ENCODE measurements around the gene TEPSIN. TPM values are rescaled to one million over a fixed set of nuclear protein-coding genes. Genes with fewer than 3 reads are reported as not detected.

The TEPSIN gene
- 10 to 100 TPM; 54.5 to 63.2 TPM for total RNA-seq

GRCh38 chr17:81238815-81239713 is at the start of gene TEPSIN, which contains the start of gene NDUFAF8:
Gene TEPSIN, minus strand, starts transcription at chr17:81239055. Its CDS starts 22 bp downstream, at chr17:81239033.
Gene NDUFAF8, plus strand, starts transcription at chr17:81239318. Its CDS starts 46 bp downstream, at chr17:81239364.
- H3K27ac Mint-ChIP-seq = peak within 1 kb of the TSS; percentile 97
- peaks cover 22% of the 10 kb centered on the region for H3K36me3 Mint-ChIP-seq (ENCODE audit: low read depth)
- CTCF ChIA-PET = interaction anchor here (1.0 to 2.3 kb wide), 6 partner anchors 8 to 246 kb away, joined by 3 to 6 read pairs (median 4); partner anchors contain the start of gene CEP131
- peak; percentile 98 for DNase-seq
- no peaks in the 10 kb centered on the region for H3K27me3 Mint-ChIP-seq
- POLR2A ChIA-PET = interaction anchor here (0.7 kb wide), 1 partner anchor 75 kb away, joined by 3 read pairs; no protein-coding TSS in a partner anchor
- peak within 1 kb of the TSS; percentile 97 for H3K4me3 Mint-ChIP-seq
- H3K9me3 Mint-ChIP-seq = no peaks in the 10 kb centered on the region
- H3K4me1 Mint-ChIP-seq = peaks cover 36% of the 10 kb centered on the region

GRCh38 chr17:81287741-81288430 is 49.0 kb upstream of the TEPSIN start:
- H3K9me3 Mint-ChIP-seq = no peaks in the 10 kb centered on the region
- POLR2A ChIA-PET = no interaction called here
- peak overlapping the region; percentile 83 for H3K27ac Mint-ChIP-seq
- no peaks in the 10 kb centered on the region for H3K27me3 Mint-ChIP-seq
- H3K36me3 Mint-ChIP-seq (ENCODE audit: low read depth) = peaks cover 39% of the 10 kb centered on the region
- CTCF ChIA-PET = interaction anchor here (0.9 kb wide), 1 partner anchor 197 kb away, joined by 3 read pairs; no protein-coding TSS in a partner anchor
- no peak overlapping the region for H3K4me3 Mint-ChIP-seq
- no peak for DNase-seq
- H3K4me1 Mint-ChIP-seq = peaks cover 63% of the 10 kb centered on the region

GRCh38 chr17:81287152-81287551 is 48.3 kb upstream of the TEPSIN start:
- Mint-ChIP-seq H3K9me3 (no peaks in the 10 kb centered on the region), H3K4me1 (peaks cover 59% of the 10 kb centered on the region), H3K4me3 (peak overlapping the region; percentile 13), H3K27ac (peak overlapping the region; percentile 83), H3K27me3 (no peaks in the 10 kb centered on the region), H3K36me3 (ENCODE audit: low read depth) (peaks cover 39% of the 10 kb centered on the region)
- no peak for DNase-seq
- POLR2A ChIA-PET = no interaction called here
- CTCF ChIA-PET = interaction anchor here (0.9 kb wide), 1 partner anchor 198 kb away, joined by 3 read pairs; no protein-coding TSS in a partner anchor

- DNase-seq = no peak
- Mint-ChIP-seq H3K27me3 (no peaks in the 10 kb centered on the region), H3K27ac (peak overlapping the region; percentile 93), H3K4me1 (peaks cover 57% of the 10 kb centered on the region), H3K9me3 (no peaks in the 10 kb centered on the region), H3K36me3 (ENCODE audit: low read depth) (peaks cover 44% of the 10 kb centered on the region), H3K4me3 (peak overlapping the region; percentile 40)
- POLR2A ChIA-PET = no interaction called here
- CTCF ChIA-PET = interaction anchor here (0.9 kb wide), 1 partner anchor 198 kb away, joined by 3 read pairs; no protein-coding TSS in a partner anchor
Measured at GRCh38 chr17:81286491-81287145, 47.8 kb upstream of the TEPSIN start.

- H3K4me3 Mint-ChIP-seq = peak overlapping the region; percentile 77
- ChIA-PET CTCF (interaction anchor here (0.7 kb wide), 1 partner anchor 13 kb away, joined by 3 read pairs; no protein-coding TSS in a partner anchor), POLR2A (interaction anchor here (0.6 kb wide), 1 partner anchor 199 kb away, joined by 3 read pairs; no protein-coding TSS in a partner anchor)
- H3K4me1 Mint-ChIP-seq = peaks cover 52% of the 10 kb centered on the region
- no peaks in the 10 kb centered on the region for H3K9me3 Mint-ChIP-seq
- no peaks in the 10 kb centered on the region for H3K27me3 Mint-ChIP-seq
- H3K36me3 Mint-ChIP-seq (ENCODE audit: low read depth) = peaks cover 42% of the 10 kb centered on the region
- DNase-seq = no peak
- peak overlapping the region; percentile 93 for H3K27ac Mint-ChIP-seq
Measured at GRCh38 chr17:81285894-81286293, 47.0 kb upstream of the TEPSIN start.

- Mint-ChIP-seq H3K27ac (peak overlapping the region; percentile 93), H3K9me3 (no peaks in the 10 kb centered on the region), H3K36me3 (ENCODE audit: low read depth) (peaks cover 43% of the 10 kb centered on the region), H3K27me3 (no peaks in the 10 kb centered on the region), H3K4me3 (peak overlapping the region; percentile 77), H3K4me1 (peaks cover 49% of the 10 kb centered on the region)
- ChIA-PET POLR2A (interaction anchor here (0.6 kb wide), 1 partner anchor 200 kb away, joined by 3 read pairs; no protein-coding TSS in a partner anchor), CTCF (interaction anchor here (0.6 to 0.7 kb wide), 2 partner anchors 13 to 366 kb away, joined by 3 to 4 read pairs; no protein-coding TSS in a partner anchor)
- peak; percentile 65 for DNase-seq
Measured at GRCh38 chr17:81285179-81285878, 46.5 kb upstream of the TEPSIN start.

- DNase-seq = no peak
- Mint-ChIP-seq H3K27ac (no peak overlapping the region), H3K27me3 (no peaks in the 10 kb centered on the region), H3K4me3 (no peak overlapping the region), H3K36me3 (ENCODE audit: low read depth) (peaks cover 38% of the 10 kb centered on the region), H3K9me3 (no peaks in the 10 kb centered on the region), H3K4me1 (peaks cover 37% of the 10 kb centered on the region)
- CTCF ChIA-PET = interaction anchor here (1.4 kb wide), 1 partner anchor 12 kb away, joined by 6 read pairs; the partner anchor contains the start of gene SLC38A10
- POLR2A ChIA-PET = no interaction called here
Measured at GRCh38 chr17:81282876-81283275, 44.0 kb upstream of the TEPSIN start.

GRCh38 chr17:81282141-81282540 is 43.3 kb upstream of the TEPSIN start:
- no peaks in the 10 kb centered on the region for H3K9me3 Mint-ChIP-seq
- ChIA-PET CTCF (interaction anchor here (0.6 kb wide), 1 partner anchor 140 kb away, joined by 3 read pairs; no protein-coding TSS in a partner anchor), POLR2A (no interaction called here)
- no peak for DNase-seq
- peaks cover 30% of the 10 kb centered on the region for H3K36me3 Mint-ChIP-seq (ENCODE audit: low read depth)
- H3K4me3 Mint-ChIP-seq = no peak overlapping the region
- H3K27me3 Mint-ChIP-seq = no peaks in the 10 kb centered on the region
- H3K27ac Mint-ChIP-seq = no peak overlapping the region
- H3K4me1 Mint-ChIP-seq = peaks cover 30% of the 10 kb centered on the region

- H3K4me1 Mint-ChIP-seq = peaks cover 14% of the 10 kb centered on the region
- no peak for DNase-seq
- no peak overlapping the region for H3K27ac Mint-ChIP-seq
- peaks cover 35% of the 10 kb centered on the region for H3K36me3 Mint-ChIP-seq (ENCODE audit: low read depth)
- no peak overlapping the region for H3K4me3 Mint-ChIP-seq
- POLR2A ChIA-PET = no interaction called here
- CTCF ChIA-PET = interaction anchor here (0.6 to 0.9 kb wide), 2 partner anchors 15 to 38 kb away, joined by 3 read pairs; partner anchors contain the start of gene SLC38A10
- no peaks in the 10 kb centered on the region for H3K27me3 Mint-ChIP-seq
- no peaks in the 10 kb centered on the region for H3K9me3 Mint-ChIP-seq
Measured at GRCh38 chr17:81280571-81280970, 41.7 kb upstream of the TEPSIN start.

GRCh38 chr17:81279278-81280275 is 40.7 kb upstream of the TEPSIN start:
- Mint-ChIP-seq H3K27me3 (no peaks in the 10 kb centered on the region), H3K9me3 (no peaks in the 10 kb centered on the region), H3K4me3 (no peak overlapping the region), H3K27ac (no peak overlapping the region), H3K4me1 (peaks cover 5% of the 10 kb centered on the region), H3K36me3 (ENCODE audit: low read depth) (peaks cover 32% of the 10 kb centered on the region)
- no peak for DNase-seq
- ChIA-PET CTCF (interaction anchor here (1.6 to 1.7 kb wide), 2 partner anchors 9 to 15 kb away, joined by 3 to 5 read pairs; partner anchors contain the start of gene SLC38A10), POLR2A (no interaction called here)

GRCh38 chr17:81278831-81279230 is 40.0 kb upstream of the TEPSIN start:
- DNase-seq = no peak
- ChIA-PET POLR2A (no interaction called here), CTCF (interaction anchor here (1.6 to 1.7 kb wide), 2 partner anchors 10 to 16 kb away, joined by 3 to 5 read pairs; partner anchors contain the start of gene SLC38A10)
- Mint-ChIP-seq H3K27me3 (no peaks in the 10 kb centered on the region), H3K4me1 (no peaks in the 10 kb centered on the region), H3K9me3 (no peaks in the 10 kb centered on the region), H3K4me3 (no peak overlapping the region), H3K36me3 (ENCODE audit: low read depth) (peaks cover 28% of the 10 kb centered on the region), H3K27ac (no peak overlapping the region)

Data from activated CD4-positive, alpha-beta T cell treated with anti-CD3 and anti-CD28 coated beads, Interleukin-2, amount 10 ng/mL, durations not matched to agents 7 days and 5 days (primary cell).